ENCODE measurements around the gene HIPK2. TPM values are rescaled to one million over a fixed set of nuclear protein-coding genes. Genes with fewer than 3 reads are reported as not detected.
A peak's percentile ranks its signal among the peaks of the same experiment; 100 is the strongest.
"Not testable (repeated sequence)": the region's sequence is repeated elsewhere in the genome, so short reads cannot be mapped to it uniquely, and the experiment has no call there.

The HIPK2 gene
- total RNA-seq, 1 donor from 2014 or later = 44.0 TPM

GRCh38 chr7:139562491-139562890 lies 215.3 kb downstream of the HIPK2 start:
- Histone ChIP-seq H3K4me3 (ENCODE audit: low read depth, low read length) (no peak overlapping the region), H3K36me3 (ENCODE audit: control insufficient read depth, insufficient read depth, low read length) (peaks cover 2% of the 10 kb centered on the region)
- no peak for TF ChIP-seq CTCF (IDR thresholded peaks at IDR 0.05; ENCODE audit: insufficient read depth, low read length, poor library complexity, severe bottlenecking)

GRCh38 chr7:139560678-139561077 lies 217.1 kb downstream of the HIPK2 start:
- DNase-seq (ENCODE audit: low read depth) = no peak
- H3K36me3 ChIP-seq (ENCODE audit: control insufficient read depth, insufficient read depth, low read length) = no peaks in the 10 kb centered on the region

More at GRCh38 chr7:139562491-139562890, 215.3 kb downstream of the HIPK2 start:
- no peak for DNase-seq (ENCODE audit: low read depth)
- H3K27me3 ChIP-seq (ENCODE audit: control insufficient read depth, insufficient read depth, low read length) = no peaks in the 10 kb centered on the region

GRCh38 chr7:139560199-139560598 lies 217.6 kb downstream of the HIPK2 start:
- DNase-seq (ENCODE audit: low read depth) = no peak
- no peak for TF ChIP-seq CTCF (IDR thresholded peaks at IDR 0.05; ENCODE audit: insufficient read depth, low read length, poor library complexity, severe bottlenecking)
- Histone ChIP-seq H3K4me3 (ENCODE audit: low read depth, low read length) (no peak overlapping the region), H3K36me3 (ENCODE audit: control insufficient read depth, insufficient read depth, low read length) (no peaks in the 10 kb centered on the region), H3K27me3 (ENCODE audit: control insufficient read depth, insufficient read depth, low read length) (no peaks in the 10 kb centered on the region)

More at GRCh38 chr7:139560678-139561077, 217.1 kb downstream of the HIPK2 start:
- Histone ChIP-seq H3K4me3 (ENCODE audit: low read depth, low read length) (no peak overlapping the region), H3K27me3 (ENCODE audit: control insufficient read depth, insufficient read depth, low read length) (no peaks in the 10 kb centered on the region)
- no peak for TF ChIP-seq CTCF (IDR thresholded peaks at IDR 0.05; ENCODE audit: insufficient read depth, low read length, poor library complexity, severe bottlenecking)

- TF ChIP-seq CTCF (IDR thresholded peaks at IDR 0.05; ENCODE audit: insufficient read depth, low read length, poor library complexity, severe bottlenecking) = no peak
- no peak overlapping the region for H3K4me3 ChIP-seq (ENCODE audit: low read depth, low read length)
- no peaks in the 10 kb centered on the region for H3K27me3 ChIP-seq (ENCODE audit: control insufficient read depth, insufficient read depth, low read length)
- no peak for DNase-seq (ENCODE audit: low read depth)
- no peaks in the 10 kb centered on the region for H3K36me3 ChIP-seq (ENCODE audit: control insufficient read depth, insufficient read depth, low read length)
These were observed 218.3 kb downstream of the HIPK2 start for GRCh38 chr7:139559364-139560105.

GRCh38 chr7:139557857-139558581 lies 219.8 kb downstream of the HIPK2 start:
- no peak for DNase-seq (ENCODE audit: low read depth)
- H3K36me3 ChIP-seq (ENCODE audit: control insufficient read depth, insufficient read depth, low read length) = no peaks in the 10 kb centered on the region
- no peaks in the 10 kb centered on the region for H3K27me3 ChIP-seq (ENCODE audit: control insufficient read depth, insufficient read depth, low read length)
- H3K4me3 ChIP-seq (ENCODE audit: low read depth, low read length) = no peak overlapping the region
- TF ChIP-seq CTCF (IDR thresholded peaks at IDR 0.05; ENCODE audit: insufficient read depth, low read length, poor library complexity, severe bottlenecking) = peak; percentile 19

GRCh38 chr7:139553991-139554700 lies 223.7 kb downstream of the HIPK2 start:
- not testable (repeated sequence) for DNase-seq (ENCODE audit: low read depth); H3K36me3 ChIP-seq (ENCODE audit: control insufficient read depth, insufficient read depth, low read length); H3K4me3 ChIP-seq (ENCODE audit: low read depth, low read length); H3K27me3 ChIP-seq (ENCODE audit: control insufficient read depth, insufficient read depth, low read length)

Measured in kidney epithelial cell (primary cell).